Measurements from ENCODE around the gene PET100. TPM values are rescaled to one million over a fixed set of nuclear protein-coding genes. Genes with fewer than 3 reads are reported as not detected.

Gene PET100
- 4.6 TPM for total RNA-seq

- peak; percentile 91 to 99 (median 99) for DNase-seq (ENCODE audit: low read depth in 2 of 3, low spot score in 2 of 3)
Measured at GRCh38 chr19:7629347-7630054, at the start of gene PET100, which contains the start of gene XAB2. Gene PET100 (plus strand): TSS chr19:7629793. CDS start chr19:7629834, 41 bp downstream. Gene XAB2 (minus strand): TSS chr19:7629545. CDS start chr19:7629527, 18 bp downstream.

DNA sequence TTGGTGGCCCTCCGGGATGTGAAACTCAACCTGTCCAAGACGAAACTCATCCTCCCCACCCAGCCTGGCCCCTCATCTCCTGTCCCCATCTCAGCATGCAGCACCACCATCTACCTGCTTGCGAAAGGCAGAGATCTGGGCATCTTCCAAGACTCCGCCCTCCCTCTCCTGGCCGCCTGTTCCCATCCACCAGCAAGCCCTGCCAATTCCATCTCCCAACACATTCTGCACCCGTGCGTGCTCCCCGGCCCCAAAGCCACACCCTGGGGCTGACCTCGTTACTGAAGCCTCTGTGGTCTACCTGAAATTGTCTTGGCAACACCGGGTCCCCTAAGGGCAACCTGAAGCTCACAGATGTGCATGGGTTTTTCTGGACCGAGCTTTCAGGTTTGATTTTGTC lies 47.1 kb upstream of the PET100 start:
- DNase-seq (ENCODE audit: low read depth in 2 of 3, low spot score in 2 of 3): no peak

- DNase-seq (ENCODE audit: low read depth in 2 of 3, low spot score in 2 of 3): no peak
Measured at GRCh38 chr19:7589822-7590221, 39.8 kb upstream of the PET100 start.

- DNase-seq (ENCODE audit: low read depth in 2 of 3, low spot score in 2 of 3): no peak
Measured at GRCh38 chr19:7590256-7590655, 39.3 kb upstream of the PET100 start.

DNA sequence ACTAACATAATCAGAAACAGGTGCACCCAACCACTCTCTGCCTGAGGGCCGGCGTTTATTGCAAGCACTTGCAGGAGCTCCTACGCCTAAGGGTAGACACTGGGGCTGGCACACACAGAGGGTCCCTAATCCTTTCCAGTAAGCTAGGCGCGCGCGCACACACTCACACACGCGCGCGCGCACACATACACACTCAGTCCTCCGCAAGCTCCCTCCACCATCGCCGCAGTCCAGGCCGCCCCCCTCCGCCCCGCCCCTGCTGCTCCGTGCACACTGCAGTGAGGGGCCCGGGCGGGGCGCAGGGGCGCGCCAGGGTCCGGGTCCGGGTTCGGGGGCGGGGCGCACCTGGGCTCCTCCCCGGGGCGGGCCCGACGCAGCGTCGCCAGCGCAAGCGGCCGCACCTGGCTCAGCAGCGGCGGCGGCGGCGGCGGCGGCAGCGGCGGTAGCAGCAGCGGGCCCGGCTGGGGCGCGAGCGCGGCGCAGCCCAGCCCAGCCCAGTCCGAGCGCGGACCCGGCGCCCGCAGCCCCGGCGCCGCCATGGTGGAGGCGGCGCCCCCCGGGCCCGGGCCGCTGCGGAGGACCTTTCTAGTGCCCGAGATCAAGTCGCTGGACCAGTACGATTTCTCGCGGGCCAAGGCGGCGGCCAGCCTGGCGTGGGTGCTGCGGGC lies 34.0 kb upstream of the PET100 start, which contains the start of gene CAMSAP3:
CAMSAP3 (plus strand) TSS at position 398 of the 668 bp plus-strand sequence; CDS start at position 538, 140 bp downstream.
- DNase-seq (ENCODE audit: low read depth in 2 of 3, low spot score in 2 of 3): peak in 2 of 3 donors; percentile 49 to 50

DNA sequence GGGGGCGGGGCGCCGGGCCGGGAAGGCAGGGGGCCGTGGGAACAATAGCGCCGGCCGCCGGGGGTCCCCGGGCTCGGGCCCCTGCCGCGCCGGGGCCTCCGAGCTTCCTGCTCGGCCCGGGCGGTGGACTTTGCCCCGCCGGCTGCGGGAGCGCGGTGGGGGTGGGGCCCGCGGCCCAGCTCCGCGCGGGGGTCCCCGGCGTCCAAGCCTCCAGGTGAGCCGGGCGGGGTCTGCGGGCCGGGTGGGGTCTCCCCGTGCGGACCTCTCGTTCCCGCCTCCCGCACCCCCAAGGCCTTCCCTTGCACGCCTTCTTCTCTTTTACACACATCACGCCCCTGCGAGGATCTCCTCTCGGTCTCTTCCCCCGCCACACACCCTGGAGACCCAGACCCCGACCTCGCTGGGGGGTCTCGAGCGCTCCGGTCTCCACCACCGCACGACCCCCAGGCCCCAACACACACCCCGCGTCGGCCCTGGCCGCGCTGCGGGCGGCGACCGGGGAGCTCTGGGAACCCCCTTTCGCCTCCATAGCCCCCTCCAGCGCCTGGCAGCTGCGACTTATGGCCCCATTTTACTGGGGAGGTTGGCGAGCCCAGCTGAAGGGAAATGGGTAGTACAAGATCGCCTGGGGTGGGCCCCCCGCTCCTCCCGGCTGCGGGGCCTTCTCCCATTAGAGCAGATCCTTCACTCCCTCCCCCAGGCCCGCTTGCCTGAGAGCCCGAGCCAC lies 33.2 kb upstream of the PET100 start:
- DNase-seq (ENCODE audit: low read depth in 2 of 3, low spot score in 2 of 3): peak in 1 of 3 donors; percentile 23

GRCh38 chr19:7597689-7598088 lies 31.9 kb upstream of the PET100 start:
- DNase-seq (ENCODE audit: low read depth in 2 of 3, low spot score in 2 of 3): no peak

DNA sequence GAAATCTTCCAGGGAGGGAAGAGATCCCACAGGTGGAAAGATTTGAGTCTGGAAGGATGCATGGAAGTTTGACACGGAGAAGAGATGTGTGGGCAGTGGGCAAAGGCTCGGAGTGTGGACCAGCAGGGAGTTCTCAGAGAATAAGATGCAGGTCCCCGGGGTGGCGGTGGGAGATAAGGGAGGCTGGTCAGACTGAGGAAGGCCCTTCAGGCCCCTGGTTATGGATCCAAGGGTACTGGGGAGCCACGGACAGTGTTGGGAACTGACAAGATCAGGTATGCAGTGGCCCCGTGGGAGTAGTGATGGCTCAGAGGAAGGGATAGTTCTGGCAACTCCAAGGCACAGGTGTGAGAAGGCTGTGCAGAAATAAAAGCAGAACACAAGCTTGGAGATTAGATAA lies 31.4 kb upstream of the PET100 start:
- no peak for DNase-seq (ENCODE audit: low read depth in 2 of 3, low spot score in 2 of 3)

- DNase-seq (ENCODE audit: low read depth in 2 of 3, low spot score in 2 of 3): no peak
Measured at GRCh38 chr19:7600721-7601120, 28.9 kb upstream of the PET100 start.

GRCh38 chr19:7602240-7602934 lies 27.2 kb upstream of the PET100 start:
- DNase-seq (ENCODE audit: low read depth in 2 of 3, low spot score in 2 of 3): no peak

DNA sequence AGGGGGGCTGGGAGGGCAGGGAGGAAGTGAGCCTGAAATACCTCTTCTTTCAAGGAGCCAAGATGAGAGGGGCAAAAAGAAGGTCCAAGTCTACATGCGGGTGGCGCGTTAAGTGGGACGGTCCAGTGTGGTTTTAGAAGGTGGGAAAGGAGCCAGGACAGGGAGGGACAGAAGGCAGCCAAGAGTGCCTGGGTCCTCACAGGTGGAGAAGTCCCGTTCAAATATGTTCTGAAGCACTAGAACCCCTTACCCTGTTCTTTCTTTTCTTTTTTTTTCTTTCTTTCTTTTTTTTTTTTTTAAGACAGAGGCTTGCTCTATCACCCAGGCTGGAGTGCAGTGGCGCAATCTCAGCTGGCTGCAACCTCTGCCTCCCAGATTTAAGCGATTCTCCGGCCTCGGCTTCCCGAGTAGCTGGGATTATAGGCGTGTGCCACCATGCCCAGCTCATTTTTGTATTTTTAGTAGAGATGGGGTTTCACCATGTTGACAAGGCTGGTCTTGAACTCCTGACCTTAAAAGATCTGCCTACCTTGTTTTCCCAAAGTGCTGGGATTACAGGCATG lies 26.6 kb upstream of the PET100 start:
- DNase-seq (ENCODE audit: low read depth in 2 of 3, low spot score in 2 of 3): no peak

- no peak for DNase-seq (ENCODE audit: low read depth in 2 of 3, low spot score in 2 of 3)
Measured at GRCh38 chr19:7603919-7604318, 25.7 kb upstream of the PET100 start.

- DNase-seq (ENCODE audit: low read depth in 2 of 3, low spot score in 2 of 3): peak in 2 of 3 donors; percentile 55 to 65
Measured at GRCh38 chr19:7605490-7606222, 23.9 kb upstream of the PET100 start.

GRCh38 chr19:7606289-7606688 lies 23.3 kb upstream of the PET100 start:
- DNase-seq (ENCODE audit: low read depth in 2 of 3, low spot score in 2 of 3): no peak

DNA sequence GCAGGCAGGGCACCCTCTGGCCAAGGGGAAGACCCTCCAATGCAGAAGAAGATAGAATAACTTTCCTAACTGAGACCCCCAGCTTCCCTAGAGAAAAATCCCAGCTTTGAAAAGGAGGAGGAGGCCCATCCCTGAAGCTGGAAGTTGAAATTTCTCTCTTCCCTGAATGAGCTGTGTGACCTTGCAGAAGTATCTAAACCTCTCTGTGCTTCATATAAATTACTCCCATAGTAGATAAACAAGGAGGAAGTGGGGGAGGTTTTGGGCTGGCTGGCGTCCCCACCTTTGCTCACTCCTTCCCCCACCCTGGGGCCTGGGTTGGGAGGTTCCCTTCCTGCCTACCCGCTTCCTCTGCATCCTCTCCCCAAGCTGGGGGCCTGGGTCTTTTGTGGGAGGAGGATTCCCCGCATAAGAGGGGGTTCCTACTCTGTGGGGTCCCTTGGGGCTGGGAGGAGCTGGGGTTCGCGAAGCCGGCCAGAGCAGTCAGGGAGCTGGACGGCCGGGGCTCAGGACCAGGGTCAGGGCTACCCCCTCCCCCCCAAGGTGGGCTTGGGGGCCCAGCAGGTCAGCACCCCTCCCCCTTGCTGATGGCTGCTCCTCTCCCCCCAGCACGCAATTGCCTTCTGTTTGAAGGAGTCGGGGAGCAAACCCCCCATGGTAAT lies 22.2 kb upstream of the PET100 start:
- no peak for DNase-seq (ENCODE audit: low read depth in 2 of 3, low spot score in 2 of 3)

DNA sequence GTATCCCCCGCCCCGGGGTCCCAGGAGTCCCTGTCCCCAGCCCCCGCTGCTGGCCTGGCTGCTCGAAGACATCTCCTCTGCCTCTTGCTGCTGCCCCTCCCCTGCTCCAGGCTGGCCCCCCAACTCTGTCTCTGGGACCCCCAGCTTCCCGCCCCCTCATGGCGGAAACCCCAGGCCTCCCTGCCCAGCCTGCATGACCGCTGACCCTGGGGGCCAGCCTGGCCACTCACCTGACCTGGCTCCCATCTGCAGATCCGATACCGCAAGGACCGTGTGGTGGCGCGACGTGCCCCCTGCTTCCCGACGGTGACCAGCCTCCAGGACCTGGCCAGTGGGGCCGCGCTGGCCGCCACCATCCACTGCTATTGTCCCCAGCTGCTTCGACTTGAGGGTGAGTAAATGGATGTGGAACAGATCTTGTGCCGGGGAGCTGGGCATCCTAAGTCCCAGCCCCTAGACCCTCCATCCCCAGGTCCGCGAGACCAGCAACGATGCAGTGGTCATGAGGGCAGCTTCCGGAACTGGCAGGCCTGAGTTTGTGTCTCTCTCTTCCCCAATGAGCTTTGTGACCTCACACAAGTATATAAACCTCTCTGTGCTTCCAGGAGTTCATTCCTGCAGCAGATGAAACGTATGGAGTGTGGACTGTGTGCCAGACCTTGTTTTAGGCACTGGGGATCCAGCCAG lies 21.6 kb upstream of the PET100 start:
- no peak for DNase-seq (ENCODE audit: low read depth in 2 of 3, low spot score in 2 of 3)

DNA sequence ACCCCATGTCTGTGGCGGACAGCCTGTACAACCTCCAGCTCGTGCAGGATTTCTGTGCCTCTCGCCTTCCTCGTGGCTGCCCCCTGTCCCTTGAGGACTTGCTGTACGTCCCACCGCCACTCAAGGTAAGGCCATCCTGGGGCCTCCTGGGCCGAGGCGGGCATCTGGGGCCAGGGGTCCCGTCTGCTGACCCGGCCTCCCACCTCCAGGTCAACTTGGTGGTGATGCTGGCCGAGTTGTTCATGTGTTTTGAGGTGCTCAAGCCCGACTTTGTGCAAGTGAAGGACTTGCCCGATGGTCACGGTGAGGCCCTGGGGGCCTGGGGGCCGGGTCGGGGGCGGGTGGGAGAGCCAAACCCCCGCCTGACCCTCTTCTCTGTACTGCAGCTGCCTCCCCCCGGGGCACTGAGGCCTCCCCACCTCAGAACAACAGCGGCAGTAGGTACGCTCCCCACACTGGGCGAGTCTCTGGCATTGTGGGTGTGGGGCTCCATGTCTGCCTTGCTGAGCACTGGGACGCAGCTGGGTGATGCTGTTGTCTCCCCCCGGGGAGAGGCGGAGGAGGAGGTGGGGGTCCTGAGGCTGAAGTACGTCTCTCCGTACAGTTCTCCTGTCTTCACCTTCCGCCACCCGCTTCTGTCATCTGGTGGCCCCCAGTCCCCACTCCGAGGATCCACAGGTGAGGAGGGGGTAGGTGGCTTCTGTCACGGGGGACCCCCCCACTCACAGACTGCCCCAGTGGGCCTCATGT lies 18.9 kb upstream of the PET100 start:
- DNase-seq (ENCODE audit: low read depth in 2 of 3, low spot score in 2 of 3): no peak
